Activated B cell treated with CpG ODN at 0.5 μM for 24 hours (primary cell): ENCODE measurements around the gene DENND1C. TPM values are rescaled to one million over a fixed set of nuclear protein-coding genes. Genes with fewer than 3 reads are reported as not detected.

Source experiments
- ATAC-seq: fragments of 200-7000 bp; cut with Tn5 transposase; one replicate; pipeline ENCODE4 v1.10.0; 2021; ENCODE audit warnings: low read depth, mild to moderate bottlenecking, moderate library complexity
- CTCF ChIA-PET: fragments of 350-600 bp; sonication (Branson Sonifier 250); formaldehyde crosslinking; loops from one replicate; lab custom pipeline; 2021; ENCODE audit warnings: antibody characterized with exemption; lab: Charles Lee
- POLR2A ChIA-PET: fragments of 350-600 bp; sonication (Branson Sonifier 250); formaldehyde crosslinking; loops from one replicate; lab custom pipeline; 2021; ENCODE audit warnings: antibody characterized with exemption; lab: Charles Lee
- DNase-seq: peaks from one replicate; pipeline ENCODE4 v3.0.0; 2022
- H3K27ac Mint-ChIP-seq: one replicate; pipeline ENCODE4 v1.8.0; 2020; ENCODE audit warnings: mixed read lengths
- H3K27me3 Mint-ChIP-seq: one replicate; pipeline ENCODE4 v1.8.0; 2021; ENCODE audit warnings: mixed read lengths
- H3K36me3 Mint-ChIP-seq: one replicate; pipeline ENCODE4 v1.8.0; 2021; ENCODE audit warnings: low read depth, mixed read lengths
- H3K4me1 Mint-ChIP-seq: one replicate; pipeline ENCODE4 v1.8.0; 2021; ENCODE audit warnings: mixed read lengths
- H3K4me3 Mint-ChIP-seq: one replicate; pipeline ENCODE4 v1.8.0; 2020; ENCODE audit warnings: mild to moderate bottlenecking, mixed read lengths
- H3K9me3 Mint-ChIP-seq: one replicate; pipeline ENCODE4 v1.8.0; 2020; ENCODE audit warnings: mixed read lengths
- CTCF ChIP-seq: fragments of 200-600 bp; IDR thresholded peaks from one replicate; pipeline ENCODE4 v1.8.0; 2022; ENCODE audit warnings: antibody characterized with exemption, mild to moderate bottlenecking
- intact Hi-C: fragments of 100-400 bp; cut with micrococcal nuclease; formaldehyde crosslinking; loops from one replicate; pipeline ENCODE4 v1.15.1; 2024
- total RNA-seq: library from RNA; stranded (reverse); gene quantifications from 2 replicates; pipeline ENCODE4 v1.2.3, GENCODE V29; 2022

The DENND1C gene
- total RNA-seq, 1 donor from 2014 or later, result 95.1 TPM

GRCh38 chr19:6457958-6458694 is 23.5 kb downstream of the DENND1C start:
- Mint-ChIP-seq H3K27ac (peak overlapping the region; percentile 76), H3K4me3 (peak overlapping the region; percentile 83), H3K27me3 (no peaks in the 10 kb centered on the region), H3K36me3 (peaks cover 31% of the 10 kb centered on the region), H3K9me3 (peaks cover 2% of the 10 kb centered on the region), H3K4me1 (peaks cover 30% of the 10 kb centered on the region)
- POLR2A ChIA-PET, result interaction anchor here (0.6 to 2.8 kb wide), 7 partner anchors 20 to 129 kb away, joined by 3 to 25 read pairs (median 5); partner anchors contain the start of genes DENND1C and KHSRP
- CTCF ChIA-PET, result no interaction called here
- intact Hi-C loops, result no loop called here
- no peak for TF ChIP-seq CTCF
- no peak for DNase-seq
- ATAC-seq, result no peak

- Mint-ChIP-seq H3K4me3 (no peak overlapping the region), H3K9me3 (peaks cover 2% of the 10 kb centered on the region), H3K27me3 (no peaks in the 10 kb centered on the region), H3K36me3 (peaks cover 31% of the 10 kb centered on the region), H3K27ac (no peak overlapping the region), H3K4me1 (peaks cover 26% of the 10 kb centered on the region)
- intact Hi-C loops, result no loop called here
- TF ChIP-seq CTCF, result no peak
- DNase-seq, result no peak
- no peak for ATAC-seq
- ChIA-PET POLR2A (no interaction called here), CTCF (no interaction called here)
Measured at GRCh38 chr19:6455924-6456323, 25.7 kb downstream of the DENND1C start.

- peaks cover 30% of the 10 kb centered on the region for H3K36me3 Mint-ChIP-seq
Measured at GRCh38 chr19:6453951-6454565, 27.5 kb downstream of the DENND1C start.

GRCh38 chr19:6452899-6453298 is 28.7 kb downstream of the DENND1C start:
- no peaks in the 10 kb centered on the region for H3K27me3 Mint-ChIP-seq

More at GRCh38 chr19:6453951-6454565, 27.5 kb downstream of the DENND1C start:
- no peak for TF ChIP-seq CTCF
- no peak for ATAC-seq
- Mint-ChIP-seq H3K4me3 (no peak overlapping the region), H3K4me1 (peaks cover 19% of the 10 kb centered on the region), H3K27me3 (no peaks in the 10 kb centered on the region), H3K27ac (no peak overlapping the region), H3K9me3 (peaks cover 2% of the 10 kb centered on the region)
- CTCF ChIA-PET, result no interaction called here
- no peak for DNase-seq
- intact Hi-C loops, result no loop called here
- POLR2A ChIA-PET, result no interaction called here

More at GRCh38 chr19:6452899-6453298, 28.7 kb downstream of the DENND1C start:
- TF ChIP-seq CTCF, result no peak
- Mint-ChIP-seq H3K27ac (no peak overlapping the region), H3K36me3 (peaks cover 27% of the 10 kb centered on the region), H3K9me3 (peaks cover 2% of the 10 kb centered on the region), H3K4me1 (peaks cover 8% of the 10 kb centered on the region), H3K4me3 (no peak overlapping the region)
- ChIA-PET CTCF (no interaction called here), POLR2A (interaction anchor here (0.7 kb wide), 1 partner anchor 28 kb away, joined by 3 read pairs; the partner anchor contains the start of gene KHSRP)
- no peak for ATAC-seq
- DNase-seq, result no peak
- intact Hi-C loops, result no loop called here
